IPS-20b (cell line): ENCODE measurements around the gene CAMSAP1.

Source experiments
- H3K27ac ChIP-seq: one replicate; pipeline ENCODE4 v1.5.1; 2013; ENCODE audit warnings: low read length
- H3K27me3 ChIP-seq: 2 replicates; pipeline ENCODE4 v1.6.1; 2013; ENCODE audit warnings: mild to moderate bottlenecking, low read length, inconsistent platforms; ENCODE audit not compliant: insufficient read depth
- H3K36me3 ChIP-seq: 2 replicates; pipeline ENCODE4 v1.6.1; 2013; ENCODE audit warnings: low read depth, mild to moderate bottlenecking, inconsistent platforms, low read length, moderate library complexity; ENCODE audit not compliant: insufficient read depth
- H3K4me1 ChIP-seq: 2 replicates; pipeline ENCODE4 v1.6.1; 2013; ENCODE audit warnings: mild to moderate bottlenecking, control low read depth, inconsistent platforms, low read length, moderate library complexity; ENCODE audit not compliant: insufficient read depth
- H3K4me3 ChIP-seq: 2 replicates; pipeline ENCODE4 v1.5.1; 2013; ENCODE audit warnings: mild to moderate bottlenecking, low read length, inconsistent platforms
- H3K9ac ChIP-seq: 2 replicates; pipeline ENCODE4 v1.6.1; 2013; ENCODE audit warnings: low read depth, mild to moderate bottlenecking, inconsistent platforms, low read length, moderate library complexity
- H3K9me3 ChIP-seq: 2 replicates; pipeline ENCODE4 v1.6.1; 2013; ENCODE audit warnings: mild to moderate bottlenecking, low read depth, low read length, inconsistent platforms; ENCODE audit not compliant: insufficient read depth

Gene CAMSAP1

GRCh38 chr9:135821733-135822373 lies 85.5 kb downstream of the CAMSAP1 start:
- no peak overlapping the region for H3K4me3 ChIP-seq
- H3K4me1 ChIP-seq: no peaks in the 10 kb centered on the region
- no peaks in the 10 kb centered on the region for H3K9me3 ChIP-seq
- peaks cover 91% of the 10 kb centered on the region for H3K36me3 ChIP-seq
- no peak overlapping the region for H3K9ac ChIP-seq
- H3K27ac ChIP-seq: no peak overlapping the region
- H3K27me3 ChIP-seq: no peaks in the 10 kb centered on the region

- Histone ChIP-seq H3K9me3 (no peaks in the 10 kb centered on the region), H3K4me1 (no peaks in the 10 kb centered on the region), H3K9ac (no peak overlapping the region), H3K27me3 (no peaks in the 10 kb centered on the region), H3K36me3 (peaks cover 95% of the 10 kb centered on the region), H3K27ac (no peak overlapping the region), H3K4me3 (no peak overlapping the region)
These were observed 86.2 kb downstream of the CAMSAP1 start for GRCh38 chr9:135821116-135821515.

GRCh38 chr9:135820661-135821060 lies 86.7 kb downstream of the CAMSAP1 start:
- no peaks in the 10 kb centered on the region for H3K27me3 ChIP-seq
- H3K9me3 ChIP-seq: no peaks in the 10 kb centered on the region
- H3K27ac ChIP-seq: no peak overlapping the region
- H3K36me3 ChIP-seq: peaks cover 98% of the 10 kb centered on the region
- no peak overlapping the region for H3K4me3 ChIP-seq
- H3K9ac ChIP-seq: no peak overlapping the region
- H3K4me1 ChIP-seq: no peaks in the 10 kb centered on the region

- Histone ChIP-seq H3K4me1 (no peaks in the 10 kb centered on the region), H3K9ac (no peak overlapping the region), H3K4me3 (no peak overlapping the region), H3K27me3 (no peaks in the 10 kb centered on the region), H3K9me3 (no peaks in the 10 kb centered on the region), H3K36me3 (peaks cover 98% of the 10 kb centered on the region), H3K27ac (no peak overlapping the region)
These were observed 87.4 kb downstream of the CAMSAP1 start for GRCh38 chr9:135819905-135820304.

- no peaks in the 10 kb centered on the region for H3K27me3 ChIP-seq
- H3K9ac ChIP-seq: no peak overlapping the region
- no peak overlapping the region for H3K27ac ChIP-seq
- H3K4me3 ChIP-seq: no peak overlapping the region
- no peaks in the 10 kb centered on the region for H3K4me1 ChIP-seq
- no peaks in the 10 kb centered on the region for H3K9me3 ChIP-seq
- H3K36me3 ChIP-seq: peaks cover 98% of the 10 kb centered on the region
These were observed 88.4 kb downstream of the CAMSAP1 start for GRCh38 chr9:135818718-135819475.

GRCh38 chr9:135817951-135818717 lies 89.2 kb downstream of the CAMSAP1 start:
- H3K4me3 ChIP-seq: no peak overlapping the region
- H3K9me3 ChIP-seq: no peaks in the 10 kb centered on the region
- H3K9ac ChIP-seq: no peak overlapping the region
- peaks cover 98% of the 10 kb centered on the region for H3K36me3 ChIP-seq
- no peak overlapping the region for H3K27ac ChIP-seq
- H3K4me1 ChIP-seq: no peaks in the 10 kb centered on the region
- no peaks in the 10 kb centered on the region for H3K27me3 ChIP-seq

- Histone ChIP-seq H3K9me3 (no peaks in the 10 kb centered on the region), H3K9ac (no peak overlapping the region), H3K27ac (no peak overlapping the region), H3K4me1 (no peaks in the 10 kb centered on the region), H3K36me3 (peaks cover 98% of the 10 kb centered on the region), H3K4me3 (no peak overlapping the region), H3K27me3 (no peaks in the 10 kb centered on the region)
These were observed 90.7 kb downstream of the CAMSAP1 start for GRCh38 chr9:135816651-135816970.

- H3K4me1 ChIP-seq: no peaks in the 10 kb centered on the region
- H3K27ac ChIP-seq: no peak overlapping the region
- H3K9me3 ChIP-seq: no peaks in the 10 kb centered on the region
- H3K9ac ChIP-seq: no peak overlapping the region
- H3K4me3 ChIP-seq: no peak overlapping the region
- H3K36me3 ChIP-seq: peaks cover 98% of the 10 kb centered on the region
- H3K27me3 ChIP-seq: no peaks in the 10 kb centered on the region
These were observed 91.3 kb downstream of the CAMSAP1 start for GRCh38 chr9:135815830-135816650.

GRCh38 chr9:135815413-135815812 lies 91.9 kb downstream of the CAMSAP1 start:
- Histone ChIP-seq H3K36me3 (peaks cover 98% of the 10 kb centered on the region), H3K27me3 (no peaks in the 10 kb centered on the region), H3K9me3 (no peaks in the 10 kb centered on the region), H3K4me3 (no peak overlapping the region), H3K27ac (no peak overlapping the region), H3K9ac (no peak overlapping the region), H3K4me1 (no peaks in the 10 kb centered on the region)

- Histone ChIP-seq H3K27me3 (no peaks in the 10 kb centered on the region), H3K27ac (no peak overlapping the region), H3K4me3 (no peak overlapping the region), H3K4me1 (no peaks in the 10 kb centered on the region), H3K9me3 (no peaks in the 10 kb centered on the region), H3K9ac (no peak overlapping the region), H3K36me3 (peaks cover 98% of the 10 kb centered on the region)
These were observed 92.8 kb downstream of the CAMSAP1 start for GRCh38 chr9:135814421-135815095.

- Histone ChIP-seq H3K9ac (no peak overlapping the region), H3K27ac (no peak overlapping the region), H3K9me3 (no peaks in the 10 kb centered on the region), H3K27me3 (no peaks in the 10 kb centered on the region), H3K36me3 (peaks cover 100% of the 10 kb centered on the region), H3K4me3 (no peak overlapping the region), H3K4me1 (no peaks in the 10 kb centered on the region)
These were observed 93.6 kb downstream of the CAMSAP1 start for GRCh38 chr9:135813671-135814290.
